ENCODE measurements around the gene UNC79.

- TF ChIP-seq CTCF (IDR thresholded peaks at IDR 0.05; ENCODE audit: insufficient read depth, low read length, poor library complexity, severe bottlenecking) (no peak), EZH2phosphoT487 (conservative IDR thresholded peaks at IDR 0.05; ENCODE audit: low read length) (no peak)
Measured at GRCh38 chr14:93702946-93703345, 272.2 kb downstream of the UNC79 start.
